Right lobe of liver (tissue), 6 donors: ENCODE measurements around the gene TXLNB. TPM values are rescaled to one million over a fixed set of nuclear protein-coding genes. Genes with fewer than 3 reads are reported as not detected.
A peak's percentile ranks its signal among the peaks of the same experiment; 100 is the strongest.
"Not testable (repeated sequence)": the region's sequence is repeated elsewhere in the genome, so short reads cannot be mapped to it uniquely, and the experiment has no call there.

Source experiments
- ATAC-seq, 4 donors: fragments of 200-7000 bp; cut with Tn5 transposase; one replicate each; pipeline ENCODE4 v1.9.1; 2020; ENCODE audit warnings: mild to moderate bottlenecking in 4 of 4, moderate library complexity in 4 of 4
- DNase-seq, 3 donors: peaks; one replicate each; pipeline ENCODE4 v3.0.0-alpha.2; 2020
- H3K27ac ChIP-seq, 3 donors: fragments of 200-600 bp; one replicate each; pipeline ENCODE4 v1.8.0; 2022
- H3K27me3 ChIP-seq, 2 donors: fragments of 200-600 bp; one replicate each; pipeline ENCODE4 v1.8.0; 2022
- H3K36me3 ChIP-seq, 4 donors: fragments of 200-600 bp; sonication (generic) in 1 of 4; one replicate each; pipeline versions ENCODE4 v1.5.1 to v1.8.0; 2017 to 2022; ENCODE audit warnings: control low read depth in 1 of 4
- H3K4me1 ChIP-seq, 4 donors: fragments of 200-600 bp; sonication (generic) in 1 of 4; one replicate each; pipeline versions ENCODE4 v1.5.1 to v1.8.0; 2017 to 2022; ENCODE audit warnings: control low read depth in 1 of 4
- H3K4me3 ChIP-seq, 3 donors: fragments of 200-600 bp; one replicate each; pipeline ENCODE4 v1.8.0; 2022
- H3K9me3 ChIP-seq, 4 donors: fragments of 200-600 bp; sonication (generic) in 1 of 4; one replicate each; pipeline versions ENCODE4 v1.5.1 to v1.8.0; 2017 to 2022; ENCODE audit warnings: control low read depth in 1 of 4
- CTCF ChIP-seq, 4 donors: fragments of 200-600 bp in 3 of 4; fragments of 450-650 bp in 1 of 4; IDR thresholded peaks; one replicate each; pipeline versions ENCODE4 v1.5.1 to v1.8.0; 2016 to 2022; ENCODE audit warnings: antibody characterized with exemption in 4 of 4, mild to moderate bottlenecking in 2 of 4
- POLR2A ChIP-seq: fragments of 450-650 bp; IDR thresholded peaks from one replicate; pipeline ENCODE4 v1.6.1; 2017; ENCODE audit warnings: antibody characterized with exemption, mild to moderate bottlenecking
- WGBS: methylation state at CpG from one replicate; pipeline ENCODE4 v1.1.6; 2018; ENCODE audit warnings: low coverage, low lambda C conversion rate; ENCODE audit not compliant: insufficient coverage; ENCODE audit errors: missing lambda C conversion rate; 5-methylcytosine and 5-hydroxymethylcytosine counted together
- intact Hi-C, 2 donors: fragments of 100-400 bp; cut with DNase I; formaldehyde crosslinking; loops; one replicate each; pipeline versions ENCODE4 v1.11.2 to v1.14.1; 2022
- total RNA-seq, 6 experiments: library from RNA; depleted of rRNA in 2 of 6; stranded (reverse); fragments of >200 nt in 2 of 6; fragmentation: NEBNext Ultra II Directional in 3 of 6; extraction: Animal tissue kit (Norgen Biotek cat#: 25700) in 3 of 6; gene quantifications; one replicate each; pipeline versions ENCODE4 v1.1.0 to v1.2.4, GENCODE V29; 2016 to 2023
- donor health status: DM: no; HTN: yes; CAD: no.
- donor health status: DM: no; HTN: no; CAD: no.
- donor health status: DM: no; HTN: no; CAD: no.
- donor health status: DM: no; HTN: yes; CAD: no.
- donor health status: DM: no; HTN: yes; CAD: no.

TXLNB gene
- total RNA-seq, 6 experiments from 2014 or later, result 0.04 to 0.50 (median 0.14) TPM

DNA sequence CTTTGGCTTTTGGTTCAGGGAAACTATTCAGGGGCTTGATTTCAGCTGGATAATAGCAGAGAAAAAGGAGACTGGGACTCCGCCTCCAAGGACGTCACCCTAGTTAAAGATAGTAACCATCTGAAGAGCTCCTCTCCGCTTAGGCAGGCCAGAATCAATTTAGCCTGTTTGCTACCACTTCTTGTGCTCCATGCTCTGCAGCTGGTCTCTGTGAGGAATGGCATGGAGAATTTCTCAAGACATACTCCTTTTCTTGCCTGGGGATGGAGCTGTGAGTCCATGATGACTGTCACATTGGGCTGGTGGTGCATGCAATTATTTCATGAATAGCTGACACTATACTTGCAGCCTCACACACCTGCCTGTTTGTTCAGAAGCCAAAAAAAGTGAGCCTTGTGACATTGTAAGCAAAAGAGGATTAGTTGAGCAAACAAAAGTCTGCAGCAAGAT lies 61.4 kb downstream of the TXLNB start:
- no peaks in the 10 kb centered on the region for H3K9me3 ChIP-seq
- H3K27me3 ChIP-seq, result no peaks in the 10 kb centered on the region
- no peak overlapping the region for H3K27ac ChIP-seq
- H3K4me3 ChIP-seq, result no peak overlapping the region
- DNase-seq, result no peak
- no peak for TF ChIP-seq CTCF (IDR thresholded peaks at IDR 0.05)
- no peak for TF ChIP-seq POLR2A
- no peaks in the 10 kb centered on the region for H3K36me3 ChIP-seq
- WGBS, result 68% methylated on average over 3 of the region's 3 CpGs
- H3K4me1 ChIP-seq, result no peaks in the 10 kb centered on the region
- no peak for ATAC-seq
- intact Hi-C loops, result no loop called here

DNA sequence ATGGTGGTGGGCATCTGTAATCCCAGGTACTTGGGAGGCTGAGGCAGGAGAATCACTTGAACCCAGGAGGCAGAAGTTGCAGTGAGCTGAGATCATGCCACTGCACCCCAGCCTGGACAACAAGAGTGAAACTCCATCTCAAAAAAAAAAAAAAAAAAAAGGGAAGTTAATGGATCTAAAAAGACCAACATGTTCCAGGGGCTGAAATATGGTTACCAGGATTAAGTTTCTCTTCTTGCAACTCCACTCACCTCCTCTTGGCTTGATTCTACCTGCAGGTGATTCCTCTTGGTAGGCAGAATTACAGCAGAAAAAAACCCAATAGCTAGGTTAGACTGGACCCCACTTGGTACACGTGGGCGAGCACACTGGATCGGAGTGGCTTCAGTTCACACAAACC lies 63.4 kb downstream of the TXLNB start:
- H3K9me3 ChIP-seq, H3K4me1 ChIP-seq, H3K27ac ChIP-seq, H3K27me3 ChIP-seq, H3K4me3 ChIP-seq, ATAC-seq, DNase-seq, intact Hi-C loops, H3K36me3 ChIP-seq: not testable (repeated sequence)
- WGBS, result no CpG with 5 or more reads among the region's 3 CpGs

- no peak for TF ChIP-seq CTCF (IDR thresholded peaks at IDR 0.05)
- no peak for TF ChIP-seq POLR2A
- 100% methylated on average over 2 of the region's 2 CpGs for WGBS
- Histone ChIP-seq H3K4me1 (no peaks in the 10 kb centered on the region), H3K9me3 (no peaks in the 10 kb centered on the region), H3K27me3 (no peaks in the 10 kb centered on the region), H3K27ac (peak overlapping the region in 1 of 3 donors; percentile 43), H3K36me3 (no peaks in the 10 kb centered on the region), H3K4me3 (no peak overlapping the region)
- intact Hi-C loops, result no loop called here
- ATAC-seq (no peak), DNase-seq (no peak)
These were observed 72.1 kb downstream of the TXLNB start for GRCh38 chr6:139219746-139220145.

- H3K4me3 ChIP-seq, result no peak overlapping the region
- peak; percentile 100 for ATAC-seq
- DNase-seq, result peak; percentile 84 to 87 (median 86)
- peak overlapping the region in 1 of 3 donors; percentile 43 for H3K27ac ChIP-seq
- H3K4me1 ChIP-seq, result no peaks in the 10 kb centered on the region
- H3K36me3 ChIP-seq, result no peaks in the 10 kb centered on the region
- no peaks in the 10 kb centered on the region for H3K9me3 ChIP-seq
- no peaks in the 10 kb centered on the region for H3K27me3 ChIP-seq
- peak; percentile 80 to 84 (median 82) for TF ChIP-seq CTCF (IDR thresholded peaks at IDR 0.05)
- TF ChIP-seq POLR2A, result no peak
- 19% methylated on average over 4 of the region's 7 CpGs for WGBS
- intact Hi-C loops, result no loop called here
These were observed 72.5 kb downstream of the TXLNB start for GRCh38 chr6:139219271-139219729.

DNA sequence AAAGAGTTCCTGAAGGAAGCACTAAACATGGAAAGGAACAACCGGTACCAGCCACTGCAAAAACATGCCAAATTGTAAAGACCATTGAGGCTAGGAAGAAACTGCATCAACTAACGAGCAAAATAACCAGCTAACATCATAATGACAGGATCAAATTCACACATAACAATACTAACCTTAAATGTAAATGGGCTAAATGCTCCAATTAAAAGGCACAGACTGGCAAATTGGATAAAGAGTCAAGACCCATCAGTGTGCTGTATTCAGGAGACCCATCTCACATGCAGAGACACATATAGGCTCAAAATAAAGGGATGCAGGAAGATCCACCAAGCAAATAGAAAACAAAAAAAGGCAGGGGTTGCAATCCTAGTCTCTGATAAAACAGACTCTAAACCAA lies 79.3 kb downstream of the TXLNB start:
- intact Hi-C loops, result not testable (repeated sequence)

DNA sequence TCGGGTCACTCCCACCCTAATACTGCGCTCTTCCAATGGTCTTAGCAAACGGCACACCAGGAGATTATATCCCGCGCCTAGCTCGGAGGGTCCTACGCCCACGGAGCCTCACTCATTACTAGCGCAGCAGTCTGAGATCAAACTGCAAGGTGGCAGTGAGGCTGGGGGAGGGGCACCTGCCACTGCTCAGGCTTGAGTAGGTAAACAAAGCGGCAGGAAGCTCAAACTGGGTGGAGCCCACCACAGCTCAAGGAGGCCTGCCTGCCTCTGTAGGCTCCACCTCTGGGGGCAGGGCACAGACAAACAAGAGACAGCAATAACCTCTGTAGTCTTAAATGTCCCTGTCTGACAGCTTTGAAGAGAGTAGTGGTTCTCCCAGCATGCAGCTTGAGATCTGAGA lies 81.0 kb downstream of the TXLNB start:
- intact Hi-C loops, H3K9me3 ChIP-seq, DNase-seq, ATAC-seq, H3K27ac ChIP-seq, H3K36me3 ChIP-seq, H3K4me1 ChIP-seq, H3K4me3 ChIP-seq, H3K27me3 ChIP-seq: not testable (repeated sequence)
- no CpG with 5 or more reads among the region's 10 CpGs for WGBS

More for the DNA sequence above, 79.3 kb downstream of the TXLNB start:
- H3K4me1 ChIP-seq, H3K36me3 ChIP-seq, H3K27me3 ChIP-seq, H3K9me3 ChIP-seq, H3K27ac ChIP-seq, ATAC-seq, DNase-seq, H3K4me3 ChIP-seq: not testable (repeated sequence)
- WGBS, result no CpG with 5 or more reads among the region's 2 CpGs
